ENCODE measurements around the gene MYO16.

- TF ChIP-seq, protein P1, sequence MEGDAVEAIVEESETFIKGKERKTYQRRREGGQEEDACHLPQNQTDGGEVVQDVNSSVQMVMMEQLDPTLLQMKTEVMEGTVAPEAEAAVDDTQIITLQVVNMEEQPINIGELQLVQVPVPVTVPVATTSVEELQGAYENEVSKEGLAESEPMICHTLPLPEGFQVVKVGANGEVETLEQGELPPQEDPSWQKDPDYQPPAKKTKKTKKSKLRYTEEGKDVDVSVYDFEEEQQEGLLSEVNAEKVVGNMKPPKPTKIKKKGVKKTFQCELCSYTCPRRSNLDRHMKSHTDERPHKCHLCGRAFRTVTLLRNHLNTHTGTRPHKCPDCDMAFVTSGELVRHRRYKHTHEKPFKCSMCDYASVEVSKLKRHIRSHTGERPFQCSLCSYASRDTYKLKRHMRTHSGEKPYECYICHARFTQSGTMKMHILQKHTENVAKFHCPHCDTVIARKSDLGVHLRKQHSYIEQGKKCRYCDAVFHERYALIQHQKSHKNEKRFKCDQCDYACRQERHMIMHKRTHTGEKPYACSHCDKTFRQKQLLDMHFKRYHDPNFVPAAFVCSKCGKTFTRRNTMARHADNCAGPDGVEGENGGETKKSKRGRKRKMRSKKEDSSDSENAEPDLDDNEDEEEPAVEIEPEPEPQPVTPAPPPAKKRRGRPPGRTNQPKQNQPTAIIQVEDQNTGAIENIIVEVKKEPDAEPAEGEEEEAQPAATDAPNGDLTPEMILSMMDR (conservative IDR thresholded peaks at IDR 0.05; ENCODE audit: low read length): no peak
- no peak for TF ChIP-seq EZH2phosphoT487 (IDR thresholded peaks at IDR 0.05; ENCODE audit: borderline replicate concordance)
Observed at GRCh38 chr13:109256866-109257760, 627.7 kb downstream of the MYO16 start.
